ENCODE results near the gene ELP6.

Gene ELP6

DNA sequence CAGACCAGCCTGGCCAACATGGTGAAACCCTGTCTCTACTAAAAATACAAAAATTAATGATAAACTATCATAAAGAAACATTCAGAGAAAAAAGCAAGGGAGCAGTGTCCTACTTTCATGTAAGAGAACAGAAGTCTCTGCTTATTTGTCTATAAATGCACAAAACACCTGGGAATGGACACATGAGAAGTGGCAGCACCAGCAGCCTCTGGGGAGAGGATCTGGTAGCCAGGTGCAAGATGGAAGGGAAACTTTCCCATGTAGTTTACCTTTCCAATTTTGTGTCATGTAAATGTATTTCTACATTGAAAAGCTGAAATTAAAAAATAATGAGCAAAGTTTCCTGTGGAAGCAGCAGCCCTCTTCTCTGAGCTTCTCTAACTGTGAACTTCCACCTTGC is 56.5 kb downstream of the ELP6 start:
- DNase-seq, result no peak

DNA sequence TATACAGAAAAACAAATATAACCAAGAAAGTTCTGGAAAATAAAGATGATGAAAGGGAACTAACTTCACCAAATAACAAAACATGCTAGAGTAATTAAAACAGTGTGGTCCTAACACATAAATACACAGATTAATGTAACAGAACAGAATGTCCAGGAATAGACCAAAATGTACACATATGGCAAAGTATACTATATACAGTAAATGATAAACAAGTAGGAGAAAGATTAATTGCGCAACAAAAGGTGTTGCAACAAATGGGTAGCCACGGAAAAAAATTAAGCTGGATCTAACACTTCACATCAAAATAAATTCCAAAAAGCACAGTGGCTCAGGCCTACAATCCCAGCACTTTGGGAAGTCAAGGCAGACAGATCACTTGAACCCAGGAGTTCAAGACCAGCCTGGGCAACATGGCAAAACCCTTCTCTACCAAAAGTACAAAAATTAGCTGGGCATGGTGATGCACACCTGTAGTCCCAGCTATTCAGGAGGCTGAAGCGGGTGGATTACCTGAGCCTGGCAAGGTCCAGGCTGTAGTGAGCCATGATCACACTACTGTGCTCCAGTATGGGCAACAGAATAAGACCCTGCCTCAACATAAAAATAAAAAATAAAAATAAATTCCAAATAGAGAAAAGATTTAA is 57.6 kb downstream of the ELP6 start:
- no peak for DNase-seq

DNA sequence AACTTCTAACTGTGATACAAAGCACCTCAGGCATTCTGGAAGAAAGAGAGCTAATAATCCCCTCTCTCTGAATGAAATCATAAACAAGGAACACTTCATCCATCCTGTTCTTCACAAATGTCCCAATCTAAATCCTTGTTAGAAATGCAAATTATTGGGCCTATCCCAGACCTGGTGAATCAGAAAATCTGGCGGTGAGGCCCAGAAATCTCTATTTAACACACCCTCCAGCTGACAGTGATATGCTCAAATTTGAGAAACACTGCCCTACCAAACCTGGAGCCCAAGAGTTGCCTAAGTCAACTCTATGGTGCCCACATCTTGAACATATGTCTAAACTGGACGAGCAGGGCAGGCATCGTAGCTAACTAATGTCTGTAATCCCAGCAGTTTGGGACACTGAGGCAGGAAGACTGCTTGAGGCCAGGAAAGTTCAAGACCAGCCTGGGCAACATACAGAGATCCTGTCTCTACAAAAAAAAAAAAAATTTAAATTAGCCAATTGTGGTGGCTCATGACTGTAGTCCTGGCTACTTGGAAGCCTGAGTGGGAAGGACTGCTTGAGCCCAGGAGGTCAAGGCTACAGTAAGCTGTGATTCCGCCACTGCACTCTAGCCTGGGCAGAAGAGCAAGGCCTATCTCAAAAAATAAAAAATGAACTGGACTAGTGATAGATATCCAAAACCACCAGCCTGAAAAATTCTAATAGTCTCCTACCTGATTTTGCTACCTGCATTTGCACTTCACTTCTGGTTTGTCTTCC is 60.9 kb downstream of the ELP6 start:
- no peak for DNase-seq
